Activated CD8-positive, alpha-beta memory T cell treated with anti-CD3 and anti-CD28 coated beads, Interleukin-2, amount 10 ng/mL, durations not matched to agents 7 days and 5 days (primary cell): Measurements from ENCODE around the gene RPN2. TPM values are rescaled to one million over a fixed set of nuclear protein-coding genes. Genes with fewer than 3 reads are reported as not detected.
A peak's percentile ranks its signal among the peaks of the same experiment; 100 is the strongest.
"Not testable (repeated sequence)": the region's sequence is repeated elsewhere in the genome, so short reads cannot be mapped to it uniquely, and the experiment has no call there.

Experiments used
- ATAC-seq: fragments of 150-1000 bp; cut with Tn5 transposase; one replicate; pipeline ENCODE4 v1.10.0; 2021; ENCODE audit warnings: moderate library complexity
- CTCF ChIA-PET: fragments of 350-600 bp; sonication (Branson Sonifier 250); formaldehyde crosslinking; loops from one replicate; lab custom pipeline; 2021; ENCODE audit warnings: antibody characterized with exemption; lab: Charles Lee
- DNase-seq: peaks from one replicate; pipeline ENCODE4 v3.0.0-alpha.2; 2020
- H3K27ac Mint-ChIP-seq: one replicate; pipeline ENCODE4 v1.8.0; 2021; ENCODE audit warnings: mild to moderate bottlenecking, mixed read lengths
- H3K27me3 Mint-ChIP-seq: one replicate; pipeline ENCODE4 v1.8.0; 2021; ENCODE audit warnings: mixed read lengths
- H3K36me3 Mint-ChIP-seq: one replicate; pipeline ENCODE4 v1.8.0; 2021; ENCODE audit warnings: mild to moderate bottlenecking, mixed read lengths
- H3K4me1 Mint-ChIP-seq: one replicate; pipeline ENCODE4 v1.8.0; 2021; ENCODE audit warnings: mixed read lengths
- H3K4me3 Mint-ChIP-seq: one replicate; pipeline ENCODE4 v1.8.0; 2021; ENCODE audit warnings: mild to moderate bottlenecking, moderate library complexity, mixed read lengths
- H3K9me3 Mint-ChIP-seq: one replicate; pipeline ENCODE4 v1.8.0; 2022; ENCODE audit warnings: low read depth, mixed read lengths
- total RNA-seq, 2 experiments: library from RNA; stranded (reverse); gene quantifications; one replicate each; pipeline ENCODE4 v1.2.3, GENCODE V29; 2021

Gene RPN2
- total RNA-seq = 100 to 1,000 TPM; 148 to 178 TPM

GRCh38 chr20:37178839-37179682, at the start of gene RPN2, which contains the start of gene MROH8:
TSS of gene RPN2 (plus strand) at chr20:37179330. CDS start at chr20:37179357, 27 bp downstream.
TSS of gene MROH8 (minus strand) at chr20:37179548.
- CTCF ChIA-PET = interaction anchor here (0.8 to 3.3 kb wide), 12 partner anchors 11 to 855 kb away, joined by 3 to 65 read pairs (median 4); partner anchors contain the start of genes BLCAP, RBL1 and RPRD1B

GRCh38 chr20:37131486-37131885, 47.6 kb upstream of the RPN2 start:
- Mint-ChIP-seq H3K9me3 (no peaks in the 10 kb centered on the region), H3K27me3 (peaks cover 4% of the 10 kb centered on the region), H3K27ac (no peak overlapping the region), H3K36me3 (no peaks in the 10 kb centered on the region), H3K4me3 (no peak overlapping the region), H3K4me1 (no peaks in the 10 kb centered on the region)
- CTCF ChIA-PET = interaction anchor here (0.7 kb wide), 1 partner anchor 1756 kb away, joined by 3 read pairs; no protein-coding TSS in a partner anchor
- DNase-seq (no peak), ATAC-seq (no peak)

More at GRCh38 chr20:37178839-37179682, at the start of gene RPN2, which contains the start of gene MROH8:
- peaks cover 35% of the 10 kb centered on the region for H3K4me1 Mint-ChIP-seq
- no peaks in the 10 kb centered on the region for H3K9me3 Mint-ChIP-seq
- ATAC-seq = peak; percentile 97
- no peaks in the 10 kb centered on the region for H3K27me3 Mint-ChIP-seq
- H3K4me3 Mint-ChIP-seq = peak within 1 kb of the TSS; percentile 84
- peak; percentile 98 for DNase-seq
- H3K27ac Mint-ChIP-seq = peak within 1 kb of the TSS; percentile 94
- H3K36me3 Mint-ChIP-seq = peaks cover 16% of the 10 kb centered on the region

DNA sequence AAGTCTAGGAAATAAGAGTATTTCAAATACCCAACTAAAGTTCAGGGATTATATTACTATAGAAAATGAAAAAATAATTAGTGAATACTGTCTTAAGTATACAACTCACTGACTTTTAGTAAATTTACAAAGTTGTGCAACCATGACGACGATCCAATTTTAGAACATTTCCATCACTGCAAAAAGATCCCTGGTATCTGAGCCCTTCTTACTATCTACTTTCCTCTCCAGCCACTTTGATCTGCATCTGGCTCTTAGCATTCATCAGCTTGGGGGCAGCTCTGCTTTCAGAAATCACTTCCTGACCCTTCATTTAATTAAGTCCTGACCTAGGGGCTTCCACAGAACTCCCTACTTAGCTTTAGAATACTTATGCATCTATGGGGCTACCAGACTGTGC, 45.2 kb upstream of the RPN2 start:
- ATAC-seq (no peak), DNase-seq (no peak)
- Mint-ChIP-seq H3K9me3 (no peaks in the 10 kb centered on the region), H3K27ac (no peak overlapping the region), H3K4me1 (no peaks in the 10 kb centered on the region), H3K36me3 (no peaks in the 10 kb centered on the region), H3K27me3 (no peaks in the 10 kb centered on the region), H3K4me3 (no peak overlapping the region)
- CTCF ChIA-PET = no interaction called here

- no peaks in the 10 kb centered on the region for H3K36me3 Mint-ChIP-seq
- H3K4me1 Mint-ChIP-seq = no peaks in the 10 kb centered on the region
- CTCF ChIA-PET = no interaction called here
- ATAC-seq = no peak
- H3K27ac Mint-ChIP-seq = no peak overlapping the region
- H3K9me3 Mint-ChIP-seq = no peaks in the 10 kb centered on the region
- no peaks in the 10 kb centered on the region for H3K27me3 Mint-ChIP-seq
- H3K4me3 Mint-ChIP-seq = no peak overlapping the region
- DNase-seq = no peak
Observed at GRCh38 chr20:37137547-37137946, 41.6 kb upstream of the RPN2 start.

GRCh38 chr20:37142708-37143107, 36.4 kb upstream of the RPN2 start:
- Mint-ChIP-seq H3K4me1 (no peaks in the 10 kb centered on the region), H3K36me3 (no peaks in the 10 kb centered on the region), H3K27me3 (no peaks in the 10 kb centered on the region), H3K27ac (no peak overlapping the region), H3K9me3 (no peaks in the 10 kb centered on the region), H3K4me3 (no peak overlapping the region)
- CTCF ChIA-PET = no interaction called here
- no peak for DNase-seq
- ATAC-seq = no peak

- Mint-ChIP-seq H3K27ac (no peak overlapping the region), H3K4me3 (no peak overlapping the region), H3K36me3 (no peaks in the 10 kb centered on the region), H3K27me3 (no peaks in the 10 kb centered on the region), H3K4me1 (no peaks in the 10 kb centered on the region), H3K9me3 (no peaks in the 10 kb centered on the region)
- DNase-seq (no peak), ATAC-seq (no peak)
- CTCF ChIA-PET = interaction anchor here (1.2 kb wide), 1 partner anchor 16 kb away, joined by 4 read pairs; no protein-coding TSS in a partner anchor
Observed at GRCh38 chr20:37144856-37145404, 34.2 kb upstream of the RPN2 start.

DNA sequence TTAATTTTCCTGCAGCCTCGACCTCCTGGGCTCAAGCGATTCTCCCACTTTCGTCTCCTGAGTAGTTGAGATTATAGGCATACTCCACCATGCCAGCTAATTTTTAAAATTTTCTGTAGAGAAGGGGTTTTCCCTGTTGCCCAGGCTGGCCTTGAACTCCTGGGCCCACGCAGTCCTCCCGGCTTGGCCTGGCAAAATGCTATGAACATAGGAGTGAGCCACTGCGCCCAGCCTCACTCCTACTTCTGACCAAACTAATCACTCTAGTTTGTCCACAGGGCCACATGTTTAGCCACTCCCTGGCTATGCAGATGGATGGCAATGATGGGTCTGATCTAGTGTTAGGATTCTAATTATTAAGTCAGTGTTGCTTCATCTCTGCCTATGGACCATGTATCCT, 31.9 kb upstream of the RPN2 start:
- Mint-ChIP-seq H3K9me3 (no peaks in the 10 kb centered on the region), H3K27me3 (no peaks in the 10 kb centered on the region), H3K4me1 (no peaks in the 10 kb centered on the region), H3K4me3 (no peak overlapping the region), H3K36me3 (no peaks in the 10 kb centered on the region), H3K27ac (no peak overlapping the region)
- no peak for ATAC-seq
- CTCF ChIA-PET = no interaction called here
- no peak for DNase-seq

- H3K27me3 Mint-ChIP-seq, H3K36me3 Mint-ChIP-seq, H3K27ac Mint-ChIP-seq, DNase-seq, H3K4me1 Mint-ChIP-seq, CTCF ChIA-PET, H3K9me3 Mint-ChIP-seq, H3K4me3 Mint-ChIP-seq, ATAC-seq: not testable (repeated sequence)
Observed at GRCh38 chr20:37150864-37151263, 28.3 kb upstream of the RPN2 start.

- H3K36me3 Mint-ChIP-seq = no peaks in the 10 kb centered on the region
- H3K4me3 Mint-ChIP-seq = no peak overlapping the region
- H3K27me3 Mint-ChIP-seq = no peaks in the 10 kb centered on the region
- no peak for DNase-seq
- H3K27ac Mint-ChIP-seq = no peak overlapping the region
- no peaks in the 10 kb centered on the region for H3K4me1 Mint-ChIP-seq
- no peaks in the 10 kb centered on the region for H3K9me3 Mint-ChIP-seq
- CTCF ChIA-PET = no interaction called here
- no peak for ATAC-seq
Observed at GRCh38 chr20:37151529-37151928, 27.6 kb upstream of the RPN2 start.

GRCh38 chr20:37152284-37152683, 26.8 kb upstream of the RPN2 start:
- CTCF ChIA-PET = no interaction called here
- Mint-ChIP-seq H3K4me3 (no peak overlapping the region), H3K27ac (no peak overlapping the region), H3K27me3 (no peaks in the 10 kb centered on the region), H3K36me3 (no peaks in the 10 kb centered on the region), H3K4me1 (no peaks in the 10 kb centered on the region), H3K9me3 (no peaks in the 10 kb centered on the region)
- DNase-seq (no peak), ATAC-seq (no peak)

DNA sequence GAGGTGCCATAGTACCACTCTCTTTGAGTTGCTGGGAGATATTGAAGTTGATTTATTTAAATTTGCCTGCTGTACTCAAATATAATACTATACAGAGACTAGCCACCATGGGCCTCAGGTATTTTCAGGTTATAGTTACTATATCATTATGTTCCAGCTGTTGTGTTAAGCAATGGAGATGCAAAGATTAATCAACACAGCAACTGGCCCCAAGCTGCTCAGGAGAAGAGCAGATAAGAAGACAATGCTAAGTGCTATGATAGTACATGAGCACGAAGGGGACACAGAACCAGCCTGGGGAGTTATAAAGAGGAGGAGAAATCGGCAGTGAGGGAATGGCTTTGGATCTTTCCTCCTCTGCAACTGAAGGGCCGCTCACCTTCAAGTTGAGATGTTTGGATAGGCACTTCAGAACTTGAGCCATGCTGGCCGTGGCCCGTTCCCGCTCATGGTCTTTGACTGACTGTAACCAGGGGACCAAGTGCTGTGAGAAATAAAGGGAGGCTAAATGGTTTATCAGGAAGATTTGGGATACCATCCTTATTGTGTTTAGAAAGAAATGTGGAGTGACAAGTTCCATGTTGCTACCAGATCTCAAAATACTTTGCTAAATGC, 24.3 kb upstream of the RPN2 start:
- ATAC-seq = no peak
- CTCF ChIA-PET = interaction anchor here (0.7 kb wide), 1 partner anchor 24 kb away, joined by 3 read pairs; the partner anchor contains the start of genes MROH8 and RPN2
- no peak overlapping the region for H3K27ac Mint-ChIP-seq
- H3K9me3 Mint-ChIP-seq = no peaks in the 10 kb centered on the region
- H3K27me3 Mint-ChIP-seq = no peaks in the 10 kb centered on the region
- H3K4me1 Mint-ChIP-seq = no peaks in the 10 kb centered on the region
- DNase-seq = no peak
- no peaks in the 10 kb centered on the region for H3K36me3 Mint-ChIP-seq
- no peak overlapping the region for H3K4me3 Mint-ChIP-seq

DNA sequence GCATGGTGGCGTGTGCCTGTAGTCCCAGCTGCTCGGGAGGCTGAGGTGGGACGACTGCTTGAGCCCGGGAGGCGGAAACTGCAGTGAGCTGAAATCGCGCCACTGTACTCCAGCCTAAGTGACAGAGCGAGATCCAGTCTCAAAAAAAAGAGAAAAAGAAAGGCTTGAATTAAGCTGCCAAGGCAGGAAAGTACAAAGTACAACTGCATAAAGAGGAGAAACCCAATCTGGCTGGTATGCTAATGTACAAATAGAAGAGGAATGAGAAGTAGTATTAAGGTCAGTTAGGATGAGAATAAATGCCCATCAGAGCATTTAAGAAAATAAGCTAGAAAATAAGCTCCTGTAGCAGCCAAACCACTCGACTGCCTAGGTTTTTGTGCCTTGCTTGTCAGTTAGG, 23.1 kb upstream of the RPN2 start:
- H3K27me3 Mint-ChIP-seq = no peaks in the 10 kb centered on the region
- no peaks in the 10 kb centered on the region for H3K36me3 Mint-ChIP-seq
- CTCF ChIA-PET = interaction anchor here (1.0 kb wide), 1 partner anchor 237 kb away, joined by 3 read pairs; no protein-coding TSS in a partner anchor
- no peak overlapping the region for H3K4me3 Mint-ChIP-seq
- DNase-seq = no peak
- no peaks in the 10 kb centered on the region for H3K4me1 Mint-ChIP-seq
- no peak for ATAC-seq
- H3K27ac Mint-ChIP-seq = no peak overlapping the region
- H3K9me3 Mint-ChIP-seq = no peaks in the 10 kb centered on the region

- CTCF ChIA-PET = interaction anchor here (1.0 to 1.5 kb wide), 2 partner anchors 14 to 37 kb away, joined by 3 to 4 read pairs; no protein-coding TSS in a partner anchor
Observed at GRCh38 chr20:37158248-37158647, 20.9 kb upstream of the RPN2 start.

More at GRCh38 chr20:37158248-37158647, 20.9 kb upstream of the RPN2 start:
- ATAC-seq = no peak
- H3K27ac Mint-ChIP-seq = no peak overlapping the region
- no peaks in the 10 kb centered on the region for H3K36me3 Mint-ChIP-seq
- H3K4me1 Mint-ChIP-seq = no peaks in the 10 kb centered on the region
- no peaks in the 10 kb centered on the region for H3K9me3 Mint-ChIP-seq
- H3K4me3 Mint-ChIP-seq = no peak overlapping the region
- peaks cover 5% of the 10 kb centered on the region for H3K27me3 Mint-ChIP-seq
- DNase-seq = no peak
